GM21619 (cell line): Measurements from ENCODE around the gene EYA4.

Experiments used
- ATAC-seq: cut with Tn5 transposase; IDR thresholded peaks from one replicate; pipeline ENCODE4 v1.9.1; 2021; ENCODE audit not compliant: unreplicated experiment

EYA4 gene

GRCh38 chr6:133502441-133503335, 261.5 kb downstream of the EYA4 start:
- no peak for ATAC-seq

- no peak for ATAC-seq
Observed at GRCh38 chr6:133503336-133503729, 262.2 kb downstream of the EYA4 start.

GRCh38 chr6:133504158-133504557, 263.0 kb downstream of the EYA4 start:
- no peak for ATAC-seq

- no peak for ATAC-seq
Observed at GRCh38 chr6:133504761-133505160, 263.6 kb downstream of the EYA4 start.

- no peak for ATAC-seq
Observed at GRCh38 chr6:133505681-133506080, 264.5 kb downstream of the EYA4 start.

- no peak for ATAC-seq
Observed at GRCh38 chr6:133512410-133513016, 271.4 kb downstream of the EYA4 start.

GRCh38 chr6:133523816-133524215, 282.7 kb downstream of the EYA4 start:
- no peak for ATAC-seq

- ATAC-seq, result no peak
Observed at GRCh38 chr6:133526436-133526835, 285.3 kb downstream of the EYA4 start.

GRCh38 chr6:133528566-133528965, 287.4 kb downstream of the EYA4 start:
- ATAC-seq, result no peak

- ATAC-seq, result no peak
Observed at GRCh38 chr6:133532908-133533307, 291.8 kb downstream of the EYA4 start.

- no peak for ATAC-seq
Observed at GRCh38 chr6:133539502-133540259, 298.5 kb downstream of the EYA4 start.

GRCh38 chr6:133540361-133540760, 299.2 kb downstream of the EYA4 start:
- ATAC-seq, result no peak

GRCh38 chr6:133541040-133541439, 299.9 kb downstream of the EYA4 start:
- ATAC-seq, result no peak

GRCh38 chr6:133542056-133542821, 301.1 kb downstream of the EYA4 start:
- ATAC-seq, result no peak

GRCh38 chr6:133544419-133544818, 303.3 kb downstream of the EYA4 start:
- no peak for ATAC-seq

GRCh38 chr6:133546098-133546497, 304.9 kb downstream of the EYA4 start:
- no peak for ATAC-seq

- no peak for ATAC-seq
Observed at GRCh38 chr6:133547136-133547535, 306.0 kb downstream of the EYA4 start.

GRCh38 chr6:133548423-133549159, 307.4 kb downstream of the EYA4 start:
- no peak for ATAC-seq

- ATAC-seq, result no peak
Observed at GRCh38 chr6:133549371-133549801, 308.2 kb downstream of the EYA4 start.

GRCh38 chr6:133550026-133550425, 308.9 kb downstream of the EYA4 start:
- ATAC-seq, result no peak
